Stimulated activated naive B cell treated with anti-CD40 and anti-IgM and Interleukin-4, amounts not matched to agents 10 μg/mL and 1 μg/mL and 100 μg/mL, for 72 hours (primary cell): Measurements from ENCODE around the gene PDZD7.

Experiments
- ATAC-seq, 2 donors: fragments of 150-1000 bp; cut with Tn5 transposase; replicated peaks; 2 replicates each; pipeline ENCODE4 v1.10.0; 2021; ENCODE audit warnings: moderate library complexity in 1 of 2
- DNase-seq: peaks from one replicate; pipeline ENCODE4 v3.0.0; 2021
- H3K27ac Mint-ChIP-seq: one replicate; pipeline ENCODE4 v1.8.0; 2022; ENCODE audit warnings: mild to moderate bottlenecking, mixed read lengths
- H3K27me3 Mint-ChIP-seq, 2 donors: one replicate each; pipeline ENCODE4 v1.8.0; 2022; ENCODE audit warnings: mixed read lengths in 2 of 2
- H3K36me3 Mint-ChIP-seq, 2 donors: one replicate each; pipeline ENCODE4 v1.8.0; 2022; ENCODE audit warnings: mixed read lengths in 2 of 2, mild to moderate bottlenecking in 1 of 2
- H3K4me1 Mint-ChIP-seq, 2 donors: one replicate each; pipeline ENCODE4 v1.8.0; 2022; ENCODE audit warnings: mixed read lengths in 2 of 2, mild to moderate bottlenecking in 1 of 2
- H3K4me3 Mint-ChIP-seq, 2 donors: one replicate each; pipeline ENCODE4 v1.8.0; 2022; ENCODE audit warnings: mild to moderate bottlenecking in 2 of 2, mixed read lengths in 2 of 2, moderate library complexity in 1 of 2
- H3K9me3 Mint-ChIP-seq, 2 donors: one replicate each; pipeline ENCODE4 v1.8.0; 2022; ENCODE audit warnings: mixed read lengths in 2 of 2, mild to moderate bottlenecking in 1 of 2

The PDZD7 gene

DNA sequence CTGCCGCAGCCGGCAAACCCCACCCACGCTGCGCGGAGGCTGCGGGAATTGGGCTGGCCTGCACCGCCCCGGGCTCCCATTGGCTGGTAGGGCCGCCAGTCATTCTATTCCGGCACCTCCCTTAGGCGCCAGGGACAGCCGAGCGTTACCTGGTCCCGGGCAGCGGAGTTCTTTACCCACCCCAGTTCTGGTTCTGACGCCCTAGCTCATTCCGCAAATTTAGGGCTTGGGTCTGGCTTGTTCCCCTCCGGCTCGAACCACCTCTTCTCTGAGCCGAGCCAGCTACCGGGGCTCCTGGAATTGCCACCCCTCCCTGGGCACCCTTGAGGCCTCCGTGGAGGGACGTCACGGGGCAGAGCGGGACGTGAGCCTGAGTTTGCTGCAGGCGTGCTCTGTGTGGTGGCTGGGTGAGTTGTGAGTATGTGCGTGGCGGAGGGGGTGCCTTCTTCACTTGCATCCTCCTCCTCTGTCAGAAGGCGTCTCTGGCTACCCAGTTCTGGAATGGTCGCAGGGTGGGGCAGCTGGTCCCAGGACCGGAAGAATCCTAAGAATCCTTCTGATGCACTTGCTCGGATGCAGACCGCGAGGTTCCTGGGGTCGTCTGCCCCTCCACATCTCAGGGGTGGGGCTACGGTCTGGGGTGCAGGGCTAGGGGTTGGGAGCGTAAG, at the start of gene PDZD7, which contains the start of gene SFXN3:
Gene PDZD7, minus strand, starts transcription at position 2 of the 668 bp plus-strand sequence. CDS start 910 bp downstream, outside the sequence.
Gene SFXN3, plus strand, starts transcription at position 107 of the 668 bp plus-strand sequence. CDS start 3,461 bp downstream, outside the sequence.
- peaks cover 0 to 3% of the 10 kb centered on the region in 2 donors for H3K36me3 Mint-ChIP-seq
- peak within 1 kb of the TSS; percentile 76 to 90 for H3K4me3 Mint-ChIP-seq
- no peaks in the 10 kb centered on the region for H3K9me3 Mint-ChIP-seq
- H3K27me3 Mint-ChIP-seq: peaks cover 29% of the 10 kb centered on the region in 2 donors
- DNase-seq (peak; percentile 90), ATAC-seq (peak; percentile 84 to 91)
- peaks cover 27 to 30% of the 10 kb centered on the region in 2 donors for H3K4me1 Mint-ChIP-seq
- H3K27ac Mint-ChIP-seq: peak within 1 kb of the TSS; percentile 90

- Mint-ChIP-seq H3K9me3 (no peaks in the 10 kb centered on the region), H3K27ac (no peak overlapping the region), H3K27me3 (peaks cover 68 to 69% of the 10 kb centered on the region in 2 donors), H3K4me3 (no peak overlapping the region), H3K36me3 (no peaks in the 10 kb centered on the region), H3K4me1 (no peaks in the 10 kb centered on the region)
- DNase-seq: no peak
- no peak for ATAC-seq
These were observed 48.9 kb upstream of the PDZD7 start for GRCh38 chr10:101079874-101080273.

DNA sequence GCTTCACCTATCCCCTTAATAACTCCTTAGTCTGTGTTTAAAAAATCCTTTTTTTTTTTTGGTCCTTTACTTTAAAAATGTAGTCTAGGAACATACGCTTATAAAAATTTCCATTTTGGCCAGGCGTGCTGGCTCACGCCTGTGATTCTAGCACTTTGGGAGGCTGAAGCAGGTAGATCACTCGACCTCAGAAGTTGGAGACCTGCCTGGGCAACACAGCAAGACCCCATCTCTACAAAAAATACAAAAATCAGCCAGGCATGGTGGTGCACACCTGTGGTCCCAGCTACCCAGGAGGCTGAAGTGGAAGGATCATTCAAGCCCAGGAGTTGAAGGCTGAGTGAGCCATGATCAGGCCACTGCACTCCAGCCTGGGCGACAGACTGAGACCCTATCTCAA, 45.7 kb upstream of the PDZD7 start:
- H3K27me3 Mint-ChIP-seq: peaks cover 57 to 64% of the 10 kb centered on the region in 2 donors
- peaks cover 17 to 18% of the 10 kb centered on the region in 2 donors for H3K4me1 Mint-ChIP-seq
- no peak overlapping the region for H3K4me3 Mint-ChIP-seq
- peak overlapping the region; percentile 38 for H3K27ac Mint-ChIP-seq
- no peaks in the 10 kb centered on the region for H3K36me3 Mint-ChIP-seq
- ATAC-seq (no peak), DNase-seq (no peak)
- no peaks in the 10 kb centered on the region for H3K9me3 Mint-ChIP-seq

DNA sequence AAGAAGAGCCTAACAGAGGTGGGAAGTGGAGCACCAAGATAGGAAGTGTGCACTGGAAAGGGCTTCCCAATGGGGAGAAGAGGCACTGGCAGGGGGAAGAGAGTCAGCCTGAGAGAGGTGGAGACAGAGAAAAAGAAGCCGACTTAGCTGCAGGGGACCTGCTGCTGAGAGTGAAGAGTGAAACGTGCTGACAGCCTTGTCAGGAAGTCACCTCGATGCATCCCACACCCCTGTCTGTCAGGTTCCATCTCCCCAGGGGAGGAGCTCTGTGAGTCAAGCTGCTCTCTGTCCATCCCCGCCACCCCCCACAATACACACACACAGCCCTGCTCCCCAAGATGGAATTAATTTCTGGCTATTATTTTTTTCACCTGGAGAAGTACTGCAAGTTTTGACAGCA, 44.8 kb upstream of the PDZD7 start:
- H3K27ac Mint-ChIP-seq: no peak overlapping the region
- no peaks in the 10 kb centered on the region for H3K9me3 Mint-ChIP-seq
- DNase-seq (no peak), ATAC-seq (no peak)
- H3K27me3 Mint-ChIP-seq: peaks cover 49 to 59% of the 10 kb centered on the region in 2 donors
- no peaks in the 10 kb centered on the region for H3K36me3 Mint-ChIP-seq
- no peak overlapping the region for H3K4me3 Mint-ChIP-seq
- peaks cover 26 to 27% of the 10 kb centered on the region in 2 donors for H3K4me1 Mint-ChIP-seq

- ATAC-seq (no peak), DNase-seq (no peak)
- peaks cover 31 to 37% of the 10 kb centered on the region in 2 donors for H3K27me3 Mint-ChIP-seq
- no peaks in the 10 kb centered on the region for H3K9me3 Mint-ChIP-seq
- no peaks in the 10 kb centered on the region for H3K36me3 Mint-ChIP-seq
- H3K4me1 Mint-ChIP-seq: peaks cover 32% of the 10 kb centered on the region in 2 donors
- no peak overlapping the region for H3K4me3 Mint-ChIP-seq
- no peak overlapping the region for H3K27ac Mint-ChIP-seq
These were observed 42.7 kb upstream of the PDZD7 start for GRCh38 chr10:101073631-101074030.

- Mint-ChIP-seq H3K27me3 (peaks cover 25 to 31% of the 10 kb centered on the region in 2 donors), H3K27ac (no peak overlapping the region), H3K4me3 (no peak overlapping the region), H3K4me1 (peaks cover 32% of the 10 kb centered on the region in 2 donors), H3K9me3 (no peaks in the 10 kb centered on the region), H3K36me3 (no peaks in the 10 kb centered on the region)
- ATAC-seq (no peak), DNase-seq (no peak)
These were observed 42.0 kb upstream of the PDZD7 start for GRCh38 chr10:101072923-101073322.

DNA sequence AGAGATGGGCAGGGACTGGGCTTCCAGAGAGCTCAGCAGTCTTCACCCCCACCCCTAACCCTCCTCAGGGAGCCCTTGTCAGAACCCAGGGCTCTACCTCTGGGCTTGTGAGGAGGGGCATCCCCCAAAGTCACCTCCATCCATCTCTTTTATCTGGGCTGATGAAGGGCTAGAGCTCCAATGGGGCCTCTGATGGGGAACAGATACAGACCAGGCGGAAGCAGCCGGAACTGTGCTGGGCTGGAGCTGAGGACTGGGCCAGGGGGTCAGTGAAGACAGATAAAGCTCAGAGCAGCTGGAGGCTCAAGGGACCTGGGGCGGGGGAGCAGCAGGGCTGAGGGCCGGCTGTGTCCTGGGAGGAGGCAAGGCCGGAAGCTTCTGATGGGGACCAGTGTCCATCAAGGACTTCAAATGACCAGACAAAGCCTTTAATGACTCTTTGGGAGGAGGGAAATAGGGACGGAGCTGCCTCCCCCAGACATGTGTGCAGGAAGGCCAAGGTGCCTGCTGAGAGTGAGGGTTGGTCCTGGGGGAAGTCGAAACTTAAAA, 41.0 kb upstream of the PDZD7 start:
- H3K4me1 Mint-ChIP-seq: peaks cover 32 to 40% of the 10 kb centered on the region in 2 donors
- H3K9me3 Mint-ChIP-seq: no peaks in the 10 kb centered on the region
- ATAC-seq (no peak), DNase-seq (no peak)
- peak overlapping the region; percentile 26 for H3K27ac Mint-ChIP-seq
- peak overlapping the region in 1 of 2 donors; percentile 58 for H3K4me3 Mint-ChIP-seq
- no peaks in the 10 kb centered on the region for H3K36me3 Mint-ChIP-seq
- peaks cover 28 to 35% of the 10 kb centered on the region in 2 donors for H3K27me3 Mint-ChIP-seq

DNA sequence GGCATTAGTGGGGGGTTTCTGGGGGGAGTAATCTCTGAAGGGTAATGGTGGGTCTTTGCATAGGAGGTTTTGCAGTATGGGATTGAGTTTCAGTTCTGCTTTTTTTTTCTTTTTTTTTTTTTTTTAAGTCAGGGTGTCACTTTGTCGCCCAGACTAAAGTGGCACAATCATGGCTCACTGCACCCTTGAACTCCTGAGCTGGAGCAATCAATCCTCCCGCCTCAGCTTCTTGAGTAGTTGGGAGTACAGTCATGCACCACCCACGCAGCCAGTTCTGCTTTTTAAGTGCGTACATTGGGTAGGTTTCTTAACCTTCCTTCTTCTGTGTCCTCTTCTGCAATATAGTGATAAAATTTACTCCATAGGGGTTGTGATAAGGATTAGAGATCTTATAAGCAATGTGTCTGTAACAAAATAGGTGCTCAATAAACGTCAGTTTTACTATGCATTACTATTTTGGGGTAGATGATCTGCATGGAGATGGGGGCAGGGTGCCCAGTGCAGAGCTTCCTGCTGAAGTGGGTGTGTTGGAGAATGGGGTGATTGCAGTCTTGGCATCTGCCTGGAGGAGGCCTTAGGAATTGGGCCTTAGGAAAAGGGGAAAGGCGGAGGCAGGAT, 40.4 kb upstream of the PDZD7 start:
- H3K9me3 Mint-ChIP-seq: no peaks in the 10 kb centered on the region
- DNase-seq: peak; percentile 47
- ATAC-seq: peak; percentile 81 to 82
- no peaks in the 10 kb centered on the region for H3K36me3 Mint-ChIP-seq
- peak overlapping the region; percentile 79 for H3K27ac Mint-ChIP-seq
- H3K27me3 Mint-ChIP-seq: peaks cover 27 to 33% of the 10 kb centered on the region in 2 donors
- peak overlapping the region; percentile 53 to 58 for H3K4me3 Mint-ChIP-seq
- H3K4me1 Mint-ChIP-seq: peaks cover 32 to 44% of the 10 kb centered on the region in 2 donors

DNA sequence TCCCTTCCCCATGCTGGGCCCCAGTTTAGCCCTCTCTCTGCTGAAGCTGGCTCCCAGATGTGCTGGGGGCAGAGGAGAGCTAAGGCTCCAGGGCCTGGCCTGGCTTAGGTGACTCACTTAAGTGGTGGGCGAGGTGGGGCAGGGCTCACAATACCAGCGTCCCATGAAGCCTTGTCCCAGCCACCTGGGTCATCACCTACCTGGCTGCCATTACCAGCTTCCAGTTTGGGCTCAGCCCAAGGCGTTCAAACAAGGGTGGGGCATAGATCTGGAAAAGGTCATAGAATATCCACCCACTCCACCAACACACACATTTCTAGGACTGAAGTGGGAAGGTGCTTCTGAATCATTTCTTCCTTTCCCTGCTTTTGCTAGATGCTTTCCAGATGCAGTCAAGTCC, 39.2 kb upstream of the PDZD7 start:
- Mint-ChIP-seq H3K36me3 (no peaks in the 10 kb centered on the region), H3K27me3 (peaks cover 21 to 33% of the 10 kb centered on the region in 2 donors), H3K4me3 (no peak overlapping the region), H3K27ac (no peak overlapping the region), H3K4me1 (peaks cover 37 to 53% of the 10 kb centered on the region in 2 donors), H3K9me3 (no peaks in the 10 kb centered on the region)
- ATAC-seq (no peak), DNase-seq (no peak)

DNA sequence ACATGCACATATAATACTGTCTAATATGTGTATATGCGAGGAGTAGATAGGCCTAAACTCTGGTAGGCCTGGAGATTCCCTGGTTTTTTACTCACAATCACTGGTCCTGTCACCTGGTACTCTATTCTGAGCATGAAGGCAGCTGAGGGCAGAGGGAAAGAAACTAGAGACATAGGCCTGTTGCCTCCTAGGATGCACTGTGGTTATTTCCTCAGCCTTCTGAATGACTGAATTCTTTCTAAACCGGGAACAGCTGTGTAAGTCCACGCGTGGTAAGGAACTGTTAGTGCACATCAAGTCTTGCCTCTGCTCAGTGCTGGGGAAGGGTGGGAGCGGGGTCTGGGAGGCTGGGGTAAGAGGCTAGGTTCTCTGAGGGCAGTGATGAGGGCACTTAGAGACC, 38.5 kb upstream of the PDZD7 start:
- no peak overlapping the region for H3K27ac Mint-ChIP-seq
- no peaks in the 10 kb centered on the region for H3K36me3 Mint-ChIP-seq
- H3K27me3 Mint-ChIP-seq: peaks cover 27 to 37% of the 10 kb centered on the region in 2 donors
- H3K4me1 Mint-ChIP-seq: peaks cover 37 to 58% of the 10 kb centered on the region in 2 donors
- ATAC-seq (no peak), DNase-seq (no peak)
- no peak overlapping the region for H3K4me3 Mint-ChIP-seq
- no peaks in the 10 kb centered on the region for H3K9me3 Mint-ChIP-seq

DNA sequence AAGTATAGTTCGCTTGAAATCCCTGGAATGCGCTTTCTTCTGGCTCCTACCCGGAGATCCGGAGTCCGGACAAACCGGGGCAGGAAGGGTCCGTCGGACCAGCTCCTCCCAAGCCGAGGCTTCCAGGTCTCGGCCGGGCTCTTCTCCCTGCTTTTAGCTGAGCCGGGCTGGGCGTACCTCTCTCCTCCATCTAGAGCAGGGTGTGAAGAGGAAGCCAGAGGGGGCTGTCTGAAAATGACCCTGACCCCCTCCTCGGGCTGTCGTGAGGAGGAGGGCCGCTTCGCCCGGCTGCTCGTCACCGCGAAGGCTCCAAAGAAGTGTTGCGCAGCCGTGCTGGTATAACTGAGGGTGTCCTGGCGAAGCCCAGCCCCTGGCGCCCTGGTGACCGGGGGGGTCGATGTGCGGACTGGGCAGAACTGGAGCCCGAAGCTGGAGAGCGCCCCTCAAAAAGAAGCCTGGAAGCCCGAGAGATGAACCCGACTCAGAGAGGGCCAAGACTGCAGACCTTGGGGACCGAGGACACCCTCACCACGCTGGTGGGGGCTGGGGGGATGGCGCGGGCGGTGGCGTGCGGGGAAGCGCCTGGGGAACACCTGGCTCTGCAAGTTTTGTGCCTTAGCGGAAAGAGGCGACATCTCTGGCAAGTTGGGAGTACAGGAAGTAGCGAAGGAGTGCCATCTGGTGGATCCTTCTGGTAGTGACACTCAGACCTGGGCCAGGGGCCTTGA, 36.6 kb upstream of the PDZD7 start:
- peaks cover 34 to 65% of the 10 kb centered on the region in 2 donors for H3K4me1 Mint-ChIP-seq
- peak overlapping the region; percentile 85 for H3K27ac Mint-ChIP-seq
- DNase-seq (peak; percentile 58), ATAC-seq (peak; percentile 57 to 65)
- H3K4me3 Mint-ChIP-seq: peak overlapping the region; percentile 88 to 89
- H3K27me3 Mint-ChIP-seq: peaks cover 27 to 49% of the 10 kb centered on the region in 2 donors
- H3K9me3 Mint-ChIP-seq: no peaks in the 10 kb centered on the region
- no peaks in the 10 kb centered on the region for H3K36me3 Mint-ChIP-seq

DNA sequence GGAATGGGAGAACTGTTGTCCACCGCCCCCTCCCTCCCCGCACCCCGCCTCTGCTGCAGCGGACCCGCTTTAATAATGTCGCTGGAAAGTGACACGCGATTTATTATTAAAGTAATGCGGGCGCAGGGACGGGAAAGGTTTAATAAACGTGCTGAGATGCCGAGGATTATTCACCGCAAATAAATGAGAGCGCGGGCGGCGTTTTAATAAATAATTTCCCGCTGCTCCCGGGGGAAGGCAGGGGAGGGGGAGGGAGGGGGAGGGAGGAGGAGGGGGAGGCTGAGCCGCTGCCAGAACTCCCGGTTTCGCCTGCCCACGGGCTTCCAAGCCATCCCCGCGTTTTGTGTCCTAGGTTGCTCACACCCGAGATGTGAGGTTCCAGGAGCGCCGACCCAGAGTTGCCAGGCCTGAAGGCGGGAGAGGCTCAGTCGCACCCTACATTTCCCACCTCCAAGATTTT, 36.0 kb upstream of the PDZD7 start:
- Mint-ChIP-seq H3K36me3 (no peaks in the 10 kb centered on the region), H3K9me3 (no peaks in the 10 kb centered on the region), H3K27me3 (peaks cover 27 to 49% of the 10 kb centered on the region in 2 donors), H3K27ac (peak overlapping the region; percentile 85), H3K4me3 (peak overlapping the region; percentile 88 to 89), H3K4me1 (peaks cover 32 to 65% of the 10 kb centered on the region in 2 donors)
- DNase-seq (no peak), ATAC-seq (no peak)

GRCh38 chr10:101066146-101066895, 35.4 kb upstream of the PDZD7 start:
- ATAC-seq (peak; percentile 43 to 44), DNase-seq (peak; percentile 35)
- H3K4me1 Mint-ChIP-seq: peaks cover 29 to 65% of the 10 kb centered on the region in 2 donors
- H3K27ac Mint-ChIP-seq: no peak overlapping the region
- H3K27me3 Mint-ChIP-seq: peaks cover 27 to 49% of the 10 kb centered on the region in 2 donors
- H3K4me3 Mint-ChIP-seq: peak overlapping the region; percentile 88 to 89
- H3K9me3 Mint-ChIP-seq: no peaks in the 10 kb centered on the region
- no peaks in the 10 kb centered on the region for H3K36me3 Mint-ChIP-seq
